Esophagus muscularis mucosa (tissue), 4 donors: ENCODE data around the gene BICD2. TPM values are rescaled to one million over a fixed set of nuclear protein-coding genes. Genes with fewer than 3 reads are reported as not detected.

Experiments used
- DNase-seq: peaks from one replicate; pipeline ENCODE4 v3.0.0-alpha.2; 2017; ENCODE audit errors: extremely low spot score
- H3K27ac ChIP-seq, 4 donors: fragments of 200-600 bp; sonication (generic); replicated peaks in 1 of 4; 1 replicate in 3 of 4; 2 replicates in 1 of 4; pipeline ENCODE4 v1.5.1; 2016 to 2019; ENCODE audit warnings: mild to moderate bottlenecking in 1 of 4
- H3K27me3 ChIP-seq, 4 donors: fragments of 200-600 bp; sonication (generic); one replicate each; pipeline versions ENCODE4 v1.5.1 to v1.6.0; 2016 to 2019
- H3K36me3 ChIP-seq, 4 donors: fragments of 200-600 bp; sonication (generic); one replicate each; pipeline ENCODE4 v1.5.1; 2016 to 2019
- H3K4me1 ChIP-seq, 4 donors: fragments of 200-600 bp; sonication (generic); one replicate each; pipeline ENCODE4 v1.5.1; 2016 to 2019
- H3K4me3 ChIP-seq, 4 donors: fragments of 200-600 bp; sonication (generic); 1 replicate in 2 of 4; 2 replicates in 2 of 4; pipeline ENCODE4 v1.5.1; 2016 to 2019; ENCODE audit warnings: mild to moderate bottlenecking in 4 of 4, moderate library complexity in 1 of 4
- H3K9me3 ChIP-seq, 4 donors: fragments of 200-600 bp; sonication (generic); 1 replicate in 3 of 4; 2 replicates in 1 of 4; pipeline ENCODE4 v1.5.1; 2016 to 2019
- EP300 ChIP-seq: sonication (generic); formaldehyde crosslinking; IDR thresholded peaks from one replicate; pipeline ENCODE4 v1.6.1; 2017; ENCODE audit warnings: antibody characterized with exemption
- POLR2A ChIP-seq: fragments of 450-650 bp; IDR thresholded peaks from one replicate; pipeline ENCODE4 v1.6.1; 2017; ENCODE audit warnings: antibody characterized with exemption, moderate library complexity, mild to moderate bottlenecking, low read depth
- POLR2AphosphoS5 ChIP-seq, 2 donors: sonication (generic); formaldehyde crosslinking; IDR thresholded peaks; one replicate each; pipeline ENCODE4 v1.6.1; 2017; ENCODE audit warnings: antibody characterized with exemption in 2 of 2
- WGBS: methylation state at CpG from one replicate; pipeline ENCODE4 v1.1.5; 2018; 5-methylcytosine and 5-hydroxymethylcytosine counted together
- intact Hi-C: fragments of 100-400 bp; cut with DNase I; formaldehyde crosslinking; loops from one replicate; pipeline ENCODE4 v1.15.1; 2023
- total RNA-seq, 4 donors: library from RNA; depleted of rRNA; stranded (reverse); fragments of >200 nt; gene quantifications; one replicate each; pipeline versions ENCODE4 v1.1.0 to v1.2.1, GENCODE V29; 2016
- TF ChIP-seq, protein P1 (sequence below), 3 experiments: fragments of 200-600 bp in 2 of 3; fragments of 450-650 bp in 1 of 3; sonication (generic) in 2 of 3; IDR thresholded peaks; one replicate each; pipeline ENCODE4 v1.5.1; 2017 to 2019; ENCODE audit warnings: antibody characterized with exemption in 3 of 3, mild to moderate bottlenecking in 2 of 3, moderate library complexity in 1 of 3

The BICD2 gene
- total RNA-seq, 4 donors from 2014 or later, result 44.0 to 72.5 (median 57.3) TPM

DNA sequence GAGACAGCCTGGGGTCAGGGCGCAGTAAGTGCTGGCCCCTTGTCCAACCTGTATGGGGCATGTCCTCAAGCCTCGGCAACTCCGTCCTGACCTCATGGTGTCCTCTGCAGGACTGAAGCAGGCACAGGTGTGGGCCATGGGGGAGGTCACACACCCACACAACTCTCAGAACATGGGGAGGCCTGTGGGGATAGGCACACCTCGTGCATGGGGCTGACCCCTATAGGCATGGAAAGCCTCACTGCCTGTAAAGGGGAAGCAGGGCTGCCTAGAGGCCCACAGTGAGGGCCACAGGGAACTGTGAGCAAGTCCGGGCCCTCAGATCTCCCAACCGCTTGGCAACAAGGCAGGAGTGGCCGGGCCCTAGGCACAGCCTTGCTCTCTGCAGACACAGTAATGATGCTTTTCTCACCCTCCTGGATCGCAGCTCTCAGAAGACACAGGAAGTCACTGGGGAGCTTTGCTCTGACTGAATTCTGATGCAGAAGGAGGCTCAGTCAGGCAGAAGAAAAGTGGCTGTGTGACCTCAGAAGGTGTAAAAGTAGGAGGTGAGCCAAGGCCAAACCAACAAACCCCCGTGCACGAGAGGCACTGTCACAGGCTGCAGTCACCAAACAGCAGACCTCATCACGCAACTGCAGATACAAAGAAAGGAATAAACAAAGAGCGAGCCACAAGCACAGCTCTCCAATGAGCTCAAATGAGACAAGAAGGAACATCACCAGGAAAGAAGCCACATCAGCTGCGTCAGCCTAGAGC is 100.1 kb downstream of the BICD2 start:
- Histone ChIP-seq H3K27ac (no peak overlapping the region), H3K27me3 (no peaks in the 10 kb centered on the region), H3K36me3 (peaks cover 0 to 22% (median 17%) of the 10 kb centered on the region in 4 donors), H3K4me1 (peaks cover 20 to 66% (median 37%) of the 10 kb centered on the region in 4 donors), H3K4me3 (no peak overlapping the region), H3K9me3 (no peaks in the 10 kb centered on the region)
- intact Hi-C loops, result no loop called here
- 89% methylated on average over 10 of the region's 13 CpGs for WGBS
- no peak for TF ChIP-seq POLR2A
- TF ChIP-seq, protein P1, sequence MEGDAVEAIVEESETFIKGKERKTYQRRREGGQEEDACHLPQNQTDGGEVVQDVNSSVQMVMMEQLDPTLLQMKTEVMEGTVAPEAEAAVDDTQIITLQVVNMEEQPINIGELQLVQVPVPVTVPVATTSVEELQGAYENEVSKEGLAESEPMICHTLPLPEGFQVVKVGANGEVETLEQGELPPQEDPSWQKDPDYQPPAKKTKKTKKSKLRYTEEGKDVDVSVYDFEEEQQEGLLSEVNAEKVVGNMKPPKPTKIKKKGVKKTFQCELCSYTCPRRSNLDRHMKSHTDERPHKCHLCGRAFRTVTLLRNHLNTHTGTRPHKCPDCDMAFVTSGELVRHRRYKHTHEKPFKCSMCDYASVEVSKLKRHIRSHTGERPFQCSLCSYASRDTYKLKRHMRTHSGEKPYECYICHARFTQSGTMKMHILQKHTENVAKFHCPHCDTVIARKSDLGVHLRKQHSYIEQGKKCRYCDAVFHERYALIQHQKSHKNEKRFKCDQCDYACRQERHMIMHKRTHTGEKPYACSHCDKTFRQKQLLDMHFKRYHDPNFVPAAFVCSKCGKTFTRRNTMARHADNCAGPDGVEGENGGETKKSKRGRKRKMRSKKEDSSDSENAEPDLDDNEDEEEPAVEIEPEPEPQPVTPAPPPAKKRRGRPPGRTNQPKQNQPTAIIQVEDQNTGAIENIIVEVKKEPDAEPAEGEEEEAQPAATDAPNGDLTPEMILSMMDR (IDR thresholded peaks at IDR 0.05), result no peak
- no peak for TF ChIP-seq POLR2AphosphoS5 (IDR thresholded peaks at IDR 0.05)
- TF ChIP-seq EP300, result no peak
- DNase-seq, result no peak

DNA sequence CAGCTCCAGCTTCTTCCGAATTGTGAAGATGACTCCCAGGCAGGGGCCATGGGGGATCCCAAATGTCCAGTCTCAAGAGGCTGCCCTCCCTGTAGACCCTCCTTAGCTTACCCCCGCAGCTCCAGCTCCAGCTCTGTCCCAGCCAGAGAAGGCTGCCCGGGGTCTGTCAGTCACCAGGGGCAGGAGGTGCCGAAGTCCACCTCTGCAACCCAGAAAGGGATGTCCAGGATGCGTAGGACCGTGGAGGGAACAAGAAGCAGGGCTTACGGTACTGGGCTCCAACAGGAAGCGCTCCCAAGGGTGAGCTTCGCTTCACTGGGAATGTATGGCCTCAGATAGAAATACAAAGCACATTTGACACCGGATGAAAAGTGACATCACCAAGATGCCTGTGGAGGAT is 100.7 kb downstream of the BICD2 start:
- TF ChIP-seq EP300, result no peak
- TF ChIP-seq POLR2A, result no peak
- TF ChIP-seq, protein P1 (IDR thresholded peaks at IDR 0.05), result no peak
- no peak for TF ChIP-seq POLR2AphosphoS5 (IDR thresholded peaks at IDR 0.05)
- Histone ChIP-seq H3K27me3 (no peaks in the 10 kb centered on the region), H3K4me1 (peaks cover 15 to 62% (median 32%) of the 10 kb centered on the region in 4 donors), H3K9me3 (no peaks in the 10 kb centered on the region), H3K4me3 (no peak overlapping the region), H3K27ac (no peak overlapping the region), H3K36me3 (peaks cover 0 to 22% (median 17%) of the 10 kb centered on the region in 4 donors)
- 84% methylated on average over 8 of the region's 10 CpGs for WGBS
- intact Hi-C loops, result no loop called here
- DNase-seq, result no peak

DNA sequence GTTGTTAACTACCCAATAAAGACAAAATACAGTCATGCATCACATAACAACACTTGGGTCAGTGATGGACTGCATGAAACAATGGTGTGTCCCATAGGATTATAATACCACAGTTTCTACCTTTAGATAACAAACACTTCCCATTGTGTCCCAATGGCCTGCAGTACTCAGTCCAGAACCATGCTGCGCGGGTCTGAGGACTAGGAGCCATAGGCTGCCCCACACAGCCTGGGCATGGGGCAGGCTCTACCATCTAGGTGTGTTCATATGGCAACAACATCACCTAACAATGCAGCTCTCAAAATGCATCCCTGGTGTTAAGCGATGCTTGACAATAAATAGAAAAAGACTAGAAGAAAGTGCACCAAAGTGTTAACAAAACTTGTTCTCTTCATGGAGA is 101.5 kb downstream of the BICD2 start:
- intact Hi-C loops, result no loop called here
- TF ChIP-seq, protein P1 (IDR thresholded peaks at IDR 0.05), result no peak
- TF ChIP-seq POLR2A, result no peak
- no peak for TF ChIP-seq EP300
- no peak for TF ChIP-seq POLR2AphosphoS5 (IDR thresholded peaks at IDR 0.05)
- no peaks in the 10 kb centered on the region for H3K9me3 ChIP-seq
- 94% methylated on average over 3 of the region's 3 CpGs for WGBS
- H3K4me1 ChIP-seq, result peaks cover 7 to 54% (median 24%) of the 10 kb centered on the region in 4 donors
- no peak overlapping the region for H3K27ac ChIP-seq
- H3K36me3 ChIP-seq, result peaks cover 0 to 27% (median 22%) of the 10 kb centered on the region in 4 donors
- no peak overlapping the region for H3K4me3 ChIP-seq
- no peaks in the 10 kb centered on the region for H3K27me3 ChIP-seq
- DNase-seq, result no peak

DNA sequence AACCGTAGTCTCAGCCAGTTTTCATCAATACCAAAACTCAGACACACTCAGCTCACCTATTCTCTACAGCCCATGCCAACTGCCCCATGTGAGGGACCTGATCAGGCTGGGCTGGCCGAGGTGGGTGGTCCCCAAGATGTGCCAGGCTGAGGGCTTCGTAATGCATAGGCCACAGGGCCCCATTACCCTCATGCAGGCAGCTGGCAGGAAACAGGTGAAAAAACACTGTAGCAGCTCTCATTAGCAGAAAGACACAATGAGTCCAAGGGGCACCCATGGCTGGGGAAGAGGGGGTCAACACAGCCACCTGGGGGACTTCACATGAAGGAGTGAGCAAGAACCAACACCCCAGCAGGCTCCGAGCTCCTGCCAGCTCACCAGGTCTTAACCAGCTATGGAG is 102.9 kb downstream of the BICD2 start:
- intact Hi-C loops, result no loop called here
- H3K27ac ChIP-seq, result no peak overlapping the region
- H3K9me3 ChIP-seq, result no peaks in the 10 kb centered on the region
- H3K4me3 ChIP-seq, result no peak overlapping the region
- H3K27me3 ChIP-seq, result no peaks in the 10 kb centered on the region
- TF ChIP-seq, protein P1 (IDR thresholded peaks at IDR 0.05), result no peak
- TF ChIP-seq EP300 (no peak), POLR2A (no peak), POLR2AphosphoS5 (IDR thresholded peaks at IDR 0.05) (no peak)
- DNase-seq, result no peak
- H3K4me1 ChIP-seq, result peaks cover 6 to 41% (median 19%) of the 10 kb centered on the region in 4 donors
- H3K36me3 ChIP-seq, result peaks cover 3 to 36% (median 28%) of the 10 kb centered on the region in 4 donors
- WGBS, result 100% methylated on average over 4 of the region's 4 CpGs

Other genes with a start within 250 kb of the BICD2 start
- gene ECM2, start 228.8 kb downstream of the BICD2 start, total RNA-seq, result 10 to 100 TPM in 2 of 4 donors, 1 to 10 TPM in 2; 8.1 to 11.7 (median 9.8) TPM
- gene IPPK, start 94.7 kb downstream of the BICD2 start, total RNA-seq, result 1 to 10 TPM; 5.0 to 8.4 (median 6.1) TPM
- 10 to 100 TPM in 1 of 4 donors, 1 to 10 TPM in 3; 8.9 to 11.4 (median 9.9) TPM for gene ZNF484, start 113.2 kb upstream of the BICD2 start, total RNA-seq
- gene FGD3, start 182.7 kb upstream of the BICD2 start, total RNA-seq, result 1 to 10 TPM; 4.3 to 5.1 (median 4.9) TPM